ENCODE results near the gene GARNL3.

DNA sequence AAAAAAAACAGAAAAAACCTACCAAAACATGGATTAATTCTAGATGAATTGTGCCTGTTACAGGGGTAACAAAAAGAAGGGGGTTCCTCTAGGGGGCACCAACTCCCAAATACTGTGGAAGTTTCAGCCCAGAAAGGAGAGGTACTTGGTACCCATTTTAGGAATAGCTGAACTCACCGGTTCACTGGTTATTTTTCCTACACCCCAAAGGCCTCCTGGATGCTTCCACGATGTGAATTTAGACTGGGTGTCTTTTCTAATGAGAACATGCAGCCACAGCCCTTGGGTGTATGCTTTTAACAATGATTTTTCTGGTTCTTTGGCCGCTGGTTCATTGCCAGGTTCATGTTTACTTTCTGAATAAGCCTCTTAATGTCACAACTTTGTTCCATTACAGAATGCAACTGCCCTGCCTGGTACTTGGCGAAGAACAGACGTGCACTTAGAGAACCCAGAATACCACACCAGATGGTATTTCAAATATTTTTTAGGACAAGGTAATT, 46.7 kb downstream of the GARNL3 start:
- TF ChIP-seq, protein P1, sequence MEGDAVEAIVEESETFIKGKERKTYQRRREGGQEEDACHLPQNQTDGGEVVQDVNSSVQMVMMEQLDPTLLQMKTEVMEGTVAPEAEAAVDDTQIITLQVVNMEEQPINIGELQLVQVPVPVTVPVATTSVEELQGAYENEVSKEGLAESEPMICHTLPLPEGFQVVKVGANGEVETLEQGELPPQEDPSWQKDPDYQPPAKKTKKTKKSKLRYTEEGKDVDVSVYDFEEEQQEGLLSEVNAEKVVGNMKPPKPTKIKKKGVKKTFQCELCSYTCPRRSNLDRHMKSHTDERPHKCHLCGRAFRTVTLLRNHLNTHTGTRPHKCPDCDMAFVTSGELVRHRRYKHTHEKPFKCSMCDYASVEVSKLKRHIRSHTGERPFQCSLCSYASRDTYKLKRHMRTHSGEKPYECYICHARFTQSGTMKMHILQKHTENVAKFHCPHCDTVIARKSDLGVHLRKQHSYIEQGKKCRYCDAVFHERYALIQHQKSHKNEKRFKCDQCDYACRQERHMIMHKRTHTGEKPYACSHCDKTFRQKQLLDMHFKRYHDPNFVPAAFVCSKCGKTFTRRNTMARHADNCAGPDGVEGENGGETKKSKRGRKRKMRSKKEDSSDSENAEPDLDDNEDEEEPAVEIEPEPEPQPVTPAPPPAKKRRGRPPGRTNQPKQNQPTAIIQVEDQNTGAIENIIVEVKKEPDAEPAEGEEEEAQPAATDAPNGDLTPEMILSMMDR (IDR thresholded peaks at IDR 0.05) = peak; percentile 43 to 67 (median 56)
- TF ChIP-seq POLR2A (IDR thresholded peaks at IDR 0.05) = peak; percentile 58

Data from right lobe of liver (tissue), 4 donors.